OCI-M1 (cell line): Measurements from ENCODE around the gene RPS15A.
"Not testable (repeated sequence)": the region's sequence is repeated elsewhere in the genome, so short reads cannot be mapped to it uniquely, and the experiment has no call there.

ENCODE experiments used
- DNase-seq: peaks from one replicate; lab custom pipeline; 2025; lab: John Stamatoyannopoulos, UW

Gene RPS15A

GRCh38 chr16:18756639-18757038 lies 33.5 kb downstream of the RPS15A start:
- not testable (repeated sequence) for DNase-seq

GRCh38 chr16:18742870-18743269 lies 47.3 kb downstream of the RPS15A start:
- not testable (repeated sequence) for DNase-seq

GRCh38 chr16:18740027-18740426 lies 50.1 kb downstream of the RPS15A start:
- not testable (repeated sequence) for DNase-seq

- DNase-seq = not testable (repeated sequence)
Measured at GRCh38 chr16:18738768-18739167, 51.4 kb downstream of the RPS15A start.

GRCh38 chr16:18734279-18734678 lies 55.9 kb downstream of the RPS15A start:
- DNase-seq = not testable (repeated sequence)
